NCI-H1048 (cell line): ENCODE results near the gene KDR.

Experiments used
- DNase-seq: peaks from one replicate; lab custom pipeline; 2025; lab: John Stamatoyannopoulos, UW

KDR gene

GRCh38 chr4:55029821-55030503 lies 95.4 kb downstream of the KDR start:
- no peak for DNase-seq

DNA sequence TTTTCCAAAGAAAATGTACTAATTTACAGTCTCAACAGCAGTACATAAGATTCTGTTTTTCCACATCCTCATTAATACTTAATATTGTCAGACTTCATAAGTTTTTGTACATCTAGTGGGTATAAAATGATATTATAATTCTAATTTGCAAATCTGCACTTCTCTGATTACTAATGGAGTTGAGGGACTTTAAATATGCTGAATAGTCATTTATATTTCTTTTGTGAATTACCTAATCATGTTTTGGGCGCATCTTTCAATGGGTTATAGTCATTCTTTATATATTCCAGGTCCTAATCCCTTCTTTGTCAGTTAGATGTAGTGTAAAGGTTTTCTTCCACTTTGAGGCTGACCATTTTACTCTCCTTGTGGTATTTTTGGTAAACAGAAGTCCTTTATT lies 96.1 kb downstream of the KDR start:
- no peak for DNase-seq
